OCI-LY7 (cell line): ENCODE data around the gene CYTH3.

Experiments
- CTCF ChIP-seq: fragments of 200-600 bp; sonication (generic); conservative IDR thresholded peaks from 2 replicates; pipeline ENCODE4 v1.5.1; 2014; ENCODE audit warnings: mild to moderate bottlenecking, antibody characterized with exemption, low read length, moderate library complexity, mixed read lengths
- EZH2phosphoT487 ChIP-seq: fragments of 200-600 bp; sonication (generic); IDR thresholded peaks from 2 replicates; pipeline ENCODE4 v1.6.1; 2018; ENCODE audit warnings: low read depth, borderline replicate concordance, mild to moderate bottlenecking, mixed run types, antibody characterized with exemption, low read length, moderate library complexity, mixed read lengths

- TF ChIP-seq CTCF (no peak), EZH2phosphoT487 (no peak)
These were observed 6.9 kb upstream of the CYTH3 start for GRCh38 chr7:6279341-6279740.
